ENCODE measurements around the gene FLCN.
"Not testable (repeated sequence)": the region's sequence is repeated elsewhere in the genome, so short reads cannot be mapped to it uniquely, and the experiment has no call there.

Gene FLCN

DNA sequence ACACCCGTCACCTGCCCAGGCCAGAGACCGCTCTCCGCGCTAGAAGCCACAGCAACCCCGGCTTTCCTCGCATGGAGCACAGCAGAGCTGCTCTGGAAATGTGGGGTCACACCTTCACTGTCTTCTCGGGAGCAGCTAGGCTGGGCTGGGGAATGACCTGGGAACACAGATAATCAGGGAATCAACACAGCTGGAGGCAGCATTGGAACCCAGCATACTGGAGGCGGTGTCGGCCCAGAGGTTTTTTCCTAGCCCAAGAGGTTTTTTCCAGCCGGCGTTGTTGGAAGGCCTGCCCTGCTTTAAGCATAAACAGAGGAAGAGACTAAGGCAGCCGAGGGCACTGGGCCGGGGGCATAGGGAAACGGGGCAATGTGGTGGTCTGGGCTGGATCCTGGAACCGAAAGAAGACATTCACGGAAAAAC, 30.0 kb downstream of the FLCN start:
- DNase-seq: no peak

DNA sequence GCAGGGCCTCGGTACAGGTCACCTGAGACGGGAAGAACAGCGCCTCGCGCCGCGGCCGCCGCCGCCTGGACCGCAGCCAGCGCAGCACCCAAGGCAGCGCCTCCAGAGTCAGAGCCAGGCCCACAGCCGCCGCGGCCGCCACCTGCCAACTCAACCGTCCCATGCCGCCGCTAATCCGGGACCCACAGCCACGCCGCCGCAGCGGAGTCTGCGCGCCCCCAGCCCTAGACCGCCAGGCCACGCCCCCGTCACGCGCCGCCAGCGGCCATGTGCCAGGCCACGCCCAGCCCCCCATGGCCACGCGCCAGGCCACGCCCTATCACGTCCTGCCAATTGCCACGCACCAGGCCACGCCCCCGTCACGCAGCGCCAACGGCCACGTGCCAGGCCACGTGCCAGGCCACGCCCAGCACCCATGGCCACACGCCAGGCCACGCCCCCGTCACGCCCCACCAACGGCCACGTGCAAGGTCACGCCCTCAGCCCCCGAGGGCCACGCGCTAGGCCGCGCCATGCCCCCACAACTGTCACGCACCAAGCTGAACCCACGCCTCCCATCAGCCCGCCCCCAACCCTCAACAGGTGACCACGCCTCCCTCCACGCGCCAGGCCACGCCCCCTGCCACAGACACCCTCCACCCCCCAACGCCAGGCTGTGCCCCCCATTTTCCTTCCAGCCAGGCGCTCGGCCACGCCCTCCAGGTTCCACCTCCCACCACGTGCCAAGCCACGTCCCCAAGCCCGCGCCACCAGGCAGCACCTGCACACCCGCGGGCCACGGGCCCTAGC, 30.6 kb downstream of the FLCN start, which contains the start of gene PLD6:
Gene PLD6 (minus strand): TSS at position 210 of the 789 bp plus-strand sequence. CDS start 47 bp downstream, at position 163.
- DNase-seq: peak; percentile 36

DNA sequence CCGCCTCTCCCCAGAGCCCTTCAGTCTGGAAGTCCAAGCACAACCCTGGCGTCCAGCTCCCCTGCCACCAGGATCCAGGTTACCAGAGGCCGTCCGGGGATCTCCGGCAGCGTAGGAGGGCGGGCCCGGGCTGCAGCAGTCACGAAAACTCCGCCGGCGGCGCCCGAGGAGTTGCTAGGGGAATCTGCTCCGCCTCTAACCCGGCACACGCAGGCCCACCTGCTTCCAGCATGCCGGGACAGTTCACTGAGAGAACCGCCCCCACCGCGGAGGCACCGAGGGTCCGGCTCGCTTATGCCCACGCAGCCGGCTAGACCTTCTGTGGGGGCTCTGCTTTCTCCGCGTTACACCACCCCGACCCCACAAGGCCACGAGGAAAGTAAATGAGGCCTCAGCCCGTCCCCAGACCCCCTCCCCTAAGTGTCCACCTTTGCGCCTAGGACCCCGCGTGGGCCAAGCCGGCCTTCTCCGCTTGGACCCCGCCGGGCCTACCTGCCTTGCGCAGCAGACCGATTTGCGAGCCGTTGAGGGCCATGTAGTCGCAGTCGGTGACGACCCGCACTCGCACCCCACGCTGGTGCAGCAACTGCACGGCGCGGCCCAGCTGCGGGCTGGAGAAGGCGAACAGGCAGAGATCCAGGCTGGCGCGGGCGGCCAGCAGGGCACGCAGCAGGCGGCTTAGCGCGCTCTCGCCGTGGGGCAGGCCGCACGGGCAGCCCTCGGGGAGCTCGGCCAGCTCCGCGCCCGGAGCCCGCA, 31.4 kb downstream of the FLCN start:
- no peak for DNase-seq

DNA sequence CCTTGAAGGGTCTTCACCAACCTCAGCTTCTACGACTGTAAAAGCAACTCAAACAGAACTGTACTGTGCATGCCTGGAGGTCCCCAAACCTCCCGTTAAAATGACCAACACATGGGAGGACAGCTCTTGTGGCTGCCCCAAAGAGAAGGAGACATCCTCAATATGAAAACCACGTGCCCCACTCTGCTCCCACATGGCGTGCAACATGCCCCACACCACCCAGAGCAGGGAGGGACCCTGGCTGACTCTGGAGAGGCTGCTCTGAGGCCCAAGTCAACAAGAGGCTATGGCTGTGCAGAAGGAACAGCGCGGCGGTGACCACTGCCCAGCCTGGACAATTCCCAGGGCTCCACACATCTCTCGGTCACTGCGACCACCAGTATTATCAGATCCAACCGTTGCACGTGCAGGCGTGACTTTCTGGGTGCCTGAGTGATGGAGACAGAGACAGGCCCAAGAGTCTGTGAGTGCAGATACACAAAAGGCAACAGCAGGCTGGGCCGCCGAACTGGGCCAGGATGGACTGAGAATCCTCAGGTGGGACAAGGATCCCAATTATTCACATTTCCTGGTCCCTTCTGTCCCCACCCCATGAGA, 32.2 kb downstream of the FLCN start:
- no peak for DNase-seq

- no peak for DNase-seq
Observed at GRCh38 chr17:17204041-17204591, 32.9 kb downstream of the FLCN start.

DNA sequence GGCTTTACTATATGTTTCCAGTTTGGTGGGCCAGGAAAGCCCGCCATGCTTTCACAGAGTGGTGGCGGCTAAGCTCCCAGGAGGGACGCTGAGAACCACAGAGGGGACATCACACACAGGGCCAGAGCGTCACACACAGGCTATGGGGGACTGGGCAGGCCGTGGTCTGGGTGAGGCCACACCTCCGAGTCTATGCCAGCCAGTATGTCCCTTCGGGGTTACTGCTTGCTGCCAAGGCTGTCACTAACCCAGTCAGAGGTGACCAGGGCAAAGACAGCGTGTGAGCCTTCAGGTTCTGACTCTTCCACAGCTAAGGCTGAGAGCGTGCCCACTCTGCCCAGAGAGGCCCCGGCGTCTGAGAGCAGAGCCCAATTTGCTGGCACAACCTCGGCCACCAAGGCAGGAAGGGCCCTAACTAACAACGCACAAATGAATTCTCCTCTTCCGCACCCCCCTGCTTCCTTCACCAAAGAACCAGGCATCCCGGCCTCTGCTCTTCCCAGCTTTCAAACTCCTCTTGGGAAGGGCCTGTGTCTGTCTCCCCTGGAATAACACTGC, 33.7 kb downstream of the FLCN start:
- no peak for DNase-seq

GRCh38 chr17:17201907-17202306, 35.1 kb downstream of the FLCN start:
- no peak for DNase-seq

GRCh38 chr17:17201271-17201670, 35.7 kb downstream of the FLCN start:
- no peak for DNase-seq

DNA sequence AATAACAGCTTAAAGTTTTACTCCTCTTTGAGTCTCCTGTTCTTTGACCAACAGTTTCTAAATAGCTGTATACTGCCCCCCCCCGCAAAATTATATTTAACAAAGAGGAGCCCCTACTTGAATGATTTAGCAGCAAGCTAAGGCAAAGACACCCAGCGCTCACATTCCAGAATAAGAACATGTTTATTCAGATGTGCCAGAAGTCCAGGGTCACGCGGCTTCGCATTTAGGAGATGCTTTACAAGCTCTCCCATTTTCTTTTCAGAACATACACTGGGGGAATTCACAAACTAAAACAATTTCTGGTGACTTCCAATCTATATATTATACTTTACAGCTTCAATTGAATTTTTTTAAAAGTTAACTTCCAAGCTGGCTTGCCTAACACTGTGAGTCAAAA, 36.1 kb downstream of the FLCN start:
- DNase-seq: no peak

DNA sequence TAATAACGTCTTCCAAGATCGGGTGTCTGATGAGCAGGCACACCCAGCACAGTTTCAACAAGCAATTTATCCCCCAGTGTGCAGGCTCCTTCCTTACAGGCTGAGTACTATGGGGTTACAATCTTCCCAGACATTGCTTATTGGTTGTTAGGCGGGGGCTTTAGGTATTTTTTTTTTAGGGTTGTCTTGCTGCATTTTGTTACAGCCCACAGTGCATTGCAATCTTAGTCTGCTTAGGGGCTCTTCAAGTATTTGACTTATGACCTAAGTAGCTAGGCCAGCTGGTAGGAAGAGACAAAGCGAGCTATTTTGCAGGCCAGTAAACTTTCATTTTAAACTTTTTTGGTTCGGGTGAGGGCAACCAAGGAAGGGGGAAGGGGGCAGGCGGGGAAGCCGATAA, 36.7 kb downstream of the FLCN start:
- DNase-seq: no peak

DNA sequence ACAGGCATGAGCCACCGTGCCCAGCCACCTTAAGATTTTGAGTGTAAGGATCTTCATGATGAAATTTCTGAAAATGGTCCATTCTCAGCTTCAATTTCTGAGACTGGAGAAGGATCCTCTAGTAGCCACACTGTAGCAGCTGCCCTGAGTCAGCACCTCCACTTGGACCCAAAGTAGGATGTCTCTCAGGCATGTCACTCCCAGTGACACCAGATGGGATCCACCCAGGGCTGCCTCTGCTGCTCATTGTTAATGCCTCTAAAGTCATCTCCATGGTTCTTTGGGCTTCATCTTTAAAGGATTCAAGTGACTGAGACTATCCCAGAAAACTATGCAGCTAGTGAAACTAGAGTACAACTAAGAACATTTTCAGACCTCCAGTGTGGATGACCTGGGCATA, 38.7 kb downstream of the FLCN start:
- no peak for DNase-seq

DNA sequence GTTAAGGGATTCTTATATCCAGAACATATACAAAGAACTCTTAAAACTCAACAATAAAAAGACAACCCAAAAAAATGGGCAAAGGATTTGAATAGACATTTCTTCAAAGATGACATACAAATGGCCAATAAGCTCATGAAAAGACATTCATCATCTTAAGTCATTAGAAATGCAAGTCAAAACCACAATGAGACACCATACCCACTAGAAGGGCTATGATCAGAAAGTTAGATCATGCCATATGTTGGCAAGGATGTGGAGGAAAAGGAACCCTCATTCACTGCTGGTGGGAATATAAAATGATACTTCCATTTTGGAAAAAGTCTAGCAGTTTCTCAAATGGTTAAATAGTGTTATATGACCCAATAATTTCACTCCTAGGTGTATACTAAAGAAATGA, 40.2 kb downstream of the FLCN start:
- no peak for DNase-seq

DNA sequence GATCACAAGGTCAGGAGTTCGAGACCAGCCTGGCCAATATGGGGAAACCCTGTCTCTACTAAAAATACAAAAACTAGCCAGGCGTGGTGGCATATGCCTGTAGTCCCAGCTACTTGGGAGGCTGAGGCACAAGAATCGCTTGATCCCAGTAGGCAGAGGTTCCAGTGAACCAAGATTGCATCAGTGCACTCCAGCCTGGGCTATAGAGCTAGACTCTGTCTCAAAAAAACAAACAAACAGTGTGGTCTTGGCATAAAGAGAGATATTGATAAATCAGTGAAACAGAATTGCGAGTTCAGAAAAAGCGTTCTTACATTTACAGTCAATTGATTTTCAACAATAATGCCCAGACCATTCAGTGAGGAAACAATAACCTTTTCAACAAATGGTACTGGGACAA, 41.5 kb downstream of the FLCN start:
- not testable (repeated sequence) for DNase-seq

DNA sequence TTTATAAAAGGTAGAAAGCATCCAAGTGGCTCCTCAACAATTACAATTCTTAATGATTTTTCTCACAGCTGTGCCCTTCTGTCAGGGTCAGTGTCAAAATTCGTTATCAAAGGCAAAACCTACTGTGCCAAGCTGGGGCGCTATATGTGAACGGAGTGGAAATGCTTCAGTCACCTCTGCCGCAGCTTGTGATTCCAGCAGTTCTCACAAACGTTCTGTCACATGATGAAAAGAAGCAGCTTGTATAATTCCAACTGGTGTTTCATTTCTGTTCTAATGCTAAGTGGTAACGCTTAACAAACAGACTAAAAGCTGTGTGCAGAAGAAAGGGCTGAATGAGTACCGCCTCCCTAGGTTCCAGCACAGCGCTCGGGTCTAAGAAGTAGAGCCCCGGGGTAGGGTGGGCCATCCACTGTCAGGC, 45.0 kb downstream of the FLCN start:
- no peak for DNase-seq

DNA sequence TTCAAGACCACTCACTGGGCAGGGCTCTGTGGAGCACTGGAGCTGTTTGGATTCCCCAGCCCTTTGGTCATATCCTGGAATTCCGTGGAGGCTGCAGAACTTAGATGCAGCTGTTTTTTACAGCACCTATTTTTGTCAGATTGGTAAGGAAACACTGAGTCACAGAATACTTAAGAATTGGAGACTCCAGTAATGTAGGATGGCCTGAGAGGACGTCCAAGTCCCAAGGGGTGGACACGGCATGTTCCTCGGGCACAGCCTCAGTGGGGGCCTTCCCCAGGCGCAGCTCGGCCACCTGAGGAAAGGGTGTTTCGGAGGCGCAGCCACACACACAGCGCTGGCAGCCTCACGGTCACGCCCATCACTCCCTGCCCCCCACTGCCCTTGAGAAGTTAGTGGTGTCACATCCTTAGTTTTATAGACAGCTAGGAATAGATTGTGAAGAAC, 45.6 kb downstream of the FLCN start:
- no peak for DNase-seq

GRCh38 chr17:17190188-17190587, 46.8 kb downstream of the FLCN start:
- DNase-seq: no peak

DNA sequence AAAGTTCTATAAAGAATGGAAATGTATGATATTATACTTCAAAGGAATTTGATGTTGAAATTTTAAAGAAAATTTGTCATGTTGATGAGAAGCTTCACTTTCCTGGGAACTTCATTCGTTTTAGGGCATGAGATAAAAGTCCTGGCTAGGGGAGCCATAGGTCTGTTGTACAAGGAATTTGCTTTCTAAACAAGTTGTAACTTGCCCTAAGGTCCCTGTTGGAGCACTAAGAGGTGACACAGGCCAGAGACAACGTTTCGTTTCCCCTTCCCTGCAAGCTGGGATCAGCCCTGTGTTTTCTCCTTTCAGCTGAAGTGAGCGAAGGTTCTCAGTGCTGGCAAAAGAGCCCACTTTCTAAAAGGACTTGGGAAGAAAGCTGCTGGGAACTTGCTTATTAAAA, 47.4 kb downstream of the FLCN start:
- DNase-seq: no peak

- no peak for DNase-seq
Observed at GRCh38 chr17:17188586-17188985, 48.4 kb downstream of the FLCN start.

GRCh38 chr17:17186551-17187505, 50.1 kb downstream of the FLCN start:
- no peak for DNase-seq

DNA sequence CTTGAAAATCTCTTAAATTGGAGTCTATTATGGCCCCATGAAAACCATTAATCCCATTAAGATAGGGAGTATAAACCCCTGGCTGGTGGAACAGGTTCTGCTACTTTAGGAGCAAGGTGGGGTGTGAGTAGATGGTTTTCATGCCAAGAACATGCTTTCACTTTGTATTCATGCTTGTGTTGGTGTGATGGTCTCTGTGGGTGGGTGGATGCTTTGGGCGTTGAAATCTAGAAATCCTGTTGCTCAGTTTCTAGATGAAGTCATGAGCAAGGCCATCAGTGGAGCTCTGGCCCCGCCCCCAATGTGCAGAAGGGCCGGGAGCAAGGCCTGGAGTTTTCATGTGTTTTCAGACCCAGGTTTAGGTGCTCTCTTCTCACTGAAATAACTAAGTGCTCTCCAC, 50.9 kb downstream of the FLCN start:
- no peak for DNase-seq

GRCh38 chr17:17184985-17185757, 51.8 kb downstream of the FLCN start:
- DNase-seq: not testable (repeated sequence)

Measured in DMS 273 treated with DMSO at 0.1 percent for 48 hours (cell line).